ENCODE measurements around the gene SEMA6B. TPM values are rescaled to one million over a fixed set of nuclear protein-coding genes. Genes with fewer than 3 reads are reported as not detected.

SEMA6B gene
- total and polyA plus RNA-seq, 4 experiments from 2014 or later: 2.4 to 2.7 TPM; not detected in 2

DNA sequence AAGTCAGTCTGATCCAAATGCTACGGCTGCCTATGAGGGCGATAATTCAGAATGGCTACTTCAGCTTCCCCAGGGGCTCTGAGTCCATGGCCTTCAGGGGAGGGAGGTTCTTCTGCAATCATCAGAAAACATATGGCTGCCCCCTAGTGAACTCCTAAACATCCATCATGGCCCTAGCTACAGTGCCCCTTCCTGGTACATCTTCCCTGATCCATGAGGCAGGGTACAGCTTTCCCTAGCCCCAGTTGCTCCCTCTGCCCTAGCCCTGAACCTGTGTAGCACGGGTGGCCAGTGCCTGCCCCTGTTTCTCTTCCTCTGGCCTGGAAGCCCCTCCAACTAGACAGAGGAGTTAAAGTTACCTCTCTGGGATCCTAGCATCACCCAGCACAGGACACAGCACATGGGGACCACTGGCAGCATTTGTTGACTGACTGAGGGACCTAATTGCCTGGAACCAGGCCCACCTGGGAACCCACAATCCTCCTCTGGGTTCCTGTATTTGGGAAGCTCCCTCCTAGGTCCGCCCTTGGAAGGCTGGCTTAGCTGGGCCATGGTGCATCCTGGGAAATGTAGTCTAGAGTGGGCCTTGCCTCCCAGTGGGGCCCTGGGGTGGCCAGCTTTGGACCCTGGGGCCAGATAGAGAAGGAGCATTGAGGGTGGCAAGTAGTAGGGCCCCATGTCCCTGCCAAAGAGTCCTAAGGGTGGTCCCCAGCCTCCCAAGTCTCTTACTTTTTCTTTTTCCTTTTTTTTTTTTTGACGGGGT is 17.7 kb upstream of the SEMA6B start:
- H3K4me3 Mint-ChIP-seq: peak overlapping the region in 1 of 8 donors; percentile 48
- no peaks in the 10 kb centered on the region for H3K9me3 Mint-ChIP-seq
- CTCF ChIA-PET (ENCODE audit: partially characterized antibody): interaction anchor here (1.0 to 3.0 kb wide), 6 partner anchors 10 to 82 kb away, joined by 3 to 57 read pairs (median 6); no protein-coding TSS in a partner anchor
- no peak overlapping the region for H3K27ac Mint-ChIP-seq
- H3K27me3 Mint-ChIP-seq: peaks cover 24 to 36% of the 10 kb centered on the region in 2 donors
- no peak overlapping the region for H3K27ac ChIP-seq (ENCODE audit: low read depth, low read length)
- H3K36me3 ChIP-seq (ENCODE audit: insufficient read depth, low read length): no peaks in the 10 kb centered on the region
- no peaks in the 10 kb centered on the region for H3K36me3 Mint-ChIP-seq
- peaks cover 1 to 5% (median 4%) of the 10 kb centered on the region in 4 donors for H3K4me1 Mint-ChIP-seq
- DNase-seq: no peak
- intact Hi-C loops (cut with micrococcal nuclease): loop anchor here (5.0 kb wide), 1 partner anchor 215 kb away; the partner anchor contains the start of gene FEM1A
- H3K4me1 ChIP-seq (ENCODE audit: insufficient read depth, low read length): no peaks in the 10 kb centered on the region
- no peaks in the 10 kb centered on the region for H3K9me3 ChIP-seq (ENCODE audit: control insufficient read depth in 1 of 2, low read length in 2 of 2)
- POLR2A ChIA-PET (ENCODE audit: partially characterized antibody): no interaction called here
- H3K27me3 ChIP-seq (ENCODE audit: insufficient read depth, low read length): peaks cover 5% of the 10 kb centered on the region
- no peak overlapping the region for H3K4me3 ChIP-seq (ENCODE audit: low read length in 2 of 2)

- peak overlapping the region in 1 of 7 donors; percentile 66 for H3K27ac Mint-ChIP-seq
- peak; percentile 42 to 65 (median 52) for DNase-seq
- H3K9me3 Mint-ChIP-seq: no peaks in the 10 kb centered on the region
- Histone ChIP-seq H3K36me3 (ENCODE audit: insufficient read depth, low read length) (no peaks in the 10 kb centered on the region), H3K27me3 (ENCODE audit: insufficient read depth, low read length) (peaks cover 5% of the 10 kb centered on the region), H3K27ac (ENCODE audit: low read depth, low read length) (no peak overlapping the region), H3K4me1 (ENCODE audit: insufficient read depth, low read length) (no peaks in the 10 kb centered on the region), H3K4me3 (ENCODE audit: low read length in 2 of 2) (no peak overlapping the region), H3K9me3 (ENCODE audit: control insufficient read depth in 1 of 2, low read length in 2 of 2) (no peaks in the 10 kb centered on the region)
- H3K36me3 Mint-ChIP-seq: no peaks in the 10 kb centered on the region
- H3K4me1 Mint-ChIP-seq: peaks cover 0 to 1% (median under 1%) of the 10 kb centered on the region in 4 donors
- no peak overlapping the region for H3K4me3 Mint-ChIP-seq
- H3K27me3 Mint-ChIP-seq: peaks cover 20 to 32% of the 10 kb centered on the region in 2 donors
- ChIA-PET POLR2A (ENCODE audit: partially characterized antibody) (no interaction called here), CTCF (ENCODE audit: partially characterized antibody) (interaction anchor here (0.7 to 3.0 kb wide), 9 partner anchors 9 to 189 kb away, joined by 3 to 57 read pairs (median 3); no protein-coding TSS in a partner anchor)
- intact Hi-C loops (cut with micrococcal nuclease): loop anchor here (1.0 to 5.0 kb wide), 2 partner anchors 60 to 216 kb away; partner anchors contain the start of gene FEM1A
Measured at GRCh38 chr19:4576016-4576933, 16.8 kb upstream of the SEMA6B start.

DNA sequence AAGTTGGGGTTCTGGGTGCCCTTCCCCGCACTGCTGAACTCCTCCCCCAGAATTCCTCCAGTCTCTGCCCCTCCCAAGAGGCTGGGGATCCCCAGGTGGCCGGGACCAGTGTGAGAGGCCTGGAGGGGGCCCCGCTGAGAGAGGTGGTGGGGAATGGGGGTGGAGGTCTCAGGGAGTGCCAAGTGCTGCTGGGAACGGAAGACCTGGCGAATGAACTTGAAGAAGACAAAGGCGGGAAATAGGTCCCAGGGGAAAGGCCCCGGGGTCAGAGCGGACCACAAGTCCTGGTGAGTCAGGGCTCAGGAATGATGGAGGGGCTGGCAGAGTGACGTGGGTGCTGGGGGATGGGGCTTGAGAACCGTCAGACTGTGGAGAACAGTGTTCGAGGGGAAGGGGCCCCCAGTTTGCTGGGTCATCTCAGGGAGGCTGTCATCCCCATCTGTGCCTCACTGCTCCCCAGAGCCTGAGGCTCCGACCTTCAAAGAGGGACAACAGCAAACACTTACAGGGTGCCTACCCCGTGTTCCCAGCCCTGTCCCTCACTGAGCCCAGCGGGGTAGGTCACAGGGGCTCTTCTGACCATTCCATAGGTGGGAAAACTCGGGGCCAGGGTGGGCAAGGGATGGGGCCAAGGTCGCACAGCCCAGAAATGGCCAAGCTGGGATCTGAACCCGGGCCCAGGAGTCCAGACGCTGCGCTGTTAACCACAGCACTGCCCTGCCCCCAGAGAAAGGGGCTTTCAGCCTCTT is 16.0 kb upstream of the SEMA6B start:
- Histone ChIP-seq H3K36me3 (ENCODE audit: insufficient read depth, low read length) (no peaks in the 10 kb centered on the region), H3K27ac (ENCODE audit: low read depth, low read length) (no peak overlapping the region), H3K27me3 (ENCODE audit: insufficient read depth, low read length) (peaks cover 5% of the 10 kb centered on the region), H3K4me1 (ENCODE audit: insufficient read depth, low read length) (no peaks in the 10 kb centered on the region), H3K4me3 (ENCODE audit: low read length in 2 of 2) (no peak overlapping the region), H3K9me3 (ENCODE audit: control insufficient read depth in 1 of 2, low read length in 2 of 2) (no peaks in the 10 kb centered on the region)
- DNase-seq: no peak
- Mint-ChIP-seq H3K27me3 (peaks cover 20 to 32% of the 10 kb centered on the region in 2 donors), H3K4me1 (peaks cover 0 to 1% (median under 1%) of the 10 kb centered on the region in 4 donors), H3K36me3 (no peaks in the 10 kb centered on the region), H3K27ac (no peak overlapping the region), H3K4me3 (no peak overlapping the region), H3K9me3 (peaks cover 0 to 1% (median 0%) of the 10 kb centered on the region in 8 donors)
- intact Hi-C loops (cut with micrococcal nuclease): loop anchor here (1.0 to 5.0 kb wide), 2 partner anchors 61 to 217 kb away; partner anchors contain the start of gene FEM1A
- CTCF ChIA-PET (ENCODE audit: partially characterized antibody): interaction anchor here (0.9 to 3.0 kb wide), 6 partner anchors 14 to 188 kb away, joined by 3 to 57 read pairs (median 9); no protein-coding TSS in a partner anchor
- POLR2A ChIA-PET (ENCODE audit: partially characterized antibody): no interaction called here

- intact Hi-C loops (cut with micrococcal nuclease): no loop called here
- peaks cover 5% of the 10 kb centered on the region for H3K27me3 ChIP-seq (ENCODE audit: insufficient read depth, low read length)
- no peaks in the 10 kb centered on the region for H3K36me3 ChIP-seq (ENCODE audit: insufficient read depth, low read length)
- H3K27me3 Mint-ChIP-seq: peaks cover 11 to 22% of the 10 kb centered on the region in 2 donors
- CTCF ChIA-PET (ENCODE audit: partially characterized antibody): interaction anchor here (1.3 to 2.8 kb wide), 2 partner anchors 63 to 64 kb away, joined by 4 to 15 read pairs; no protein-coding TSS in a partner anchor
- POLR2A ChIA-PET (ENCODE audit: partially characterized antibody): no interaction called here
- no peak overlapping the region for H3K4me3 Mint-ChIP-seq
- H3K9me3 Mint-ChIP-seq: peaks cover 0 to 1% (median 0%) of the 10 kb centered on the region in 8 donors
- H3K4me3 ChIP-seq (ENCODE audit: low read length in 2 of 2): no peak overlapping the region
- DNase-seq: no peak
- H3K9me3 ChIP-seq (ENCODE audit: control insufficient read depth in 1 of 2, low read length in 2 of 2): no peaks in the 10 kb centered on the region
- H3K4me1 ChIP-seq (ENCODE audit: insufficient read depth, low read length): no peaks in the 10 kb centered on the region
- H3K36me3 Mint-ChIP-seq: no peaks in the 10 kb centered on the region
- H3K4me1 Mint-ChIP-seq: peaks cover 0 to 1% (median under 1%) of the 10 kb centered on the region in 4 donors
- no peak overlapping the region for H3K27ac ChIP-seq (ENCODE audit: low read depth, low read length)
- H3K27ac Mint-ChIP-seq: no peak overlapping the region
Measured at GRCh38 chr19:4573682-4574081, 14.2 kb upstream of the SEMA6B start.

DNA sequence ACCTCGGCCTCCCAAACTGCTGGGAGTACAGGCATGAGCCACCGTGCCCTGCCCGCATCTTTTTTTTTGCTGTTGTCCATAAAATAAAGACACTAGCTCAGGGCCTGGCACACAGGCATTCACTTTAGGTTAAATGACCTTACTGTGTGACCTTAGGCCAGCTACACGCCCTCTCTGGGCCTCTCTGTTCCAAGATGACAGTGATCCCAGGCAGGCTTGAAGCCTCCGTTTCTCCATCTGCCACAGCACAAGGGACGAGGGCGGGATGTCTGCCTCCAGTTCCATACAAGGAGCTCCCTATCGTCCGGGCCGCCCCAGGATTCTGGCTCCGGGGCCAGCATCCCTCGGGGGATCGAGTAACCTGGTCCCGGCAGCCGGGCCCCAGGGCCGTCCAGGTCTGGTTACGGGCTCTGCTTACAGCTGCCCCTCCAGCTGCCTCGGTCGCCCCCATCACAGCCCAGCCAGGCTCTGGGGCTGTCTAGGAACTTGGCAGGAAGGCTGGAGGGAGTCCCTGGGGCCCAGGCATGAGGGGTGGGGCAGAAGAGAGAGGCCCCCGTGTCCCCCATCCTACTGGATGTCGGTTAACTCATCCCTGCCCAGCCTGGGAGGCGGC is 11.9 kb upstream of the SEMA6B start:
- Histone ChIP-seq H3K9me3 (ENCODE audit: control insufficient read depth in 1 of 2, low read length in 2 of 2) (no peaks in the 10 kb centered on the region), H3K27me3 (ENCODE audit: insufficient read depth, low read length) (peaks cover 5% of the 10 kb centered on the region), H3K4me1 (ENCODE audit: insufficient read depth, low read length) (no peaks in the 10 kb centered on the region), H3K4me3 (ENCODE audit: low read length in 2 of 2) (no peak overlapping the region), H3K36me3 (ENCODE audit: insufficient read depth, low read length) (no peaks in the 10 kb centered on the region), H3K27ac (ENCODE audit: low read depth, low read length) (no peak overlapping the region)
- ChIA-PET CTCF (ENCODE audit: partially characterized antibody) (interaction anchor here (1.3 to 6.3 kb wide), 3 partner anchors 62 to 220 kb away, joined by 4 to 44 read pairs (median 14); partner anchors contain the start of gene FEM1A), POLR2A (ENCODE audit: partially characterized antibody) (no interaction called here)
- H3K4me1 Mint-ChIP-seq: peaks cover 0 to 1% (median 0%) of the 10 kb centered on the region in 4 donors
- peaks cover 5 to 16% of the 10 kb centered on the region in 2 donors for H3K27me3 Mint-ChIP-seq
- no peak overlapping the region for H3K4me3 Mint-ChIP-seq
- H3K27ac Mint-ChIP-seq: no peak overlapping the region
- intact Hi-C loops (cut with micrococcal nuclease): no loop called here
- H3K36me3 Mint-ChIP-seq: no peaks in the 10 kb centered on the region
- H3K9me3 Mint-ChIP-seq: peaks cover 0 to 3% (median 0%) of the 10 kb centered on the region in 8 donors
- no peak for DNase-seq

GRCh38 chr19:4570916-4571304 is 11.4 kb upstream of the SEMA6B start:
- Mint-ChIP-seq H3K9me3 (peaks cover 0 to 3% (median 0%) of the 10 kb centered on the region in 8 donors), H3K27ac (no peak overlapping the region), H3K27me3 (peaks cover 3 to 11% of the 10 kb centered on the region in 2 donors), H3K36me3 (no peaks in the 10 kb centered on the region), H3K4me3 (no peak overlapping the region), H3K4me1 (no peaks in the 10 kb centered on the region)
- no peaks in the 10 kb centered on the region for H3K4me1 ChIP-seq (ENCODE audit: insufficient read depth, low read length)
- no peaks in the 10 kb centered on the region for H3K9me3 ChIP-seq (ENCODE audit: control insufficient read depth in 1 of 2, low read length in 2 of 2)
- no peak overlapping the region for H3K4me3 ChIP-seq (ENCODE audit: low read length in 2 of 2)
- ChIA-PET CTCF (ENCODE audit: partially characterized antibody) (interaction anchor here (1.3 to 6.3 kb wide), 3 partner anchors 62 to 220 kb away, joined by 4 to 44 read pairs (median 14); partner anchors contain the start of gene FEM1A), POLR2A (ENCODE audit: partially characterized antibody) (no interaction called here)
- no peak for DNase-seq
- peaks cover 5% of the 10 kb centered on the region for H3K27me3 ChIP-seq (ENCODE audit: insufficient read depth, low read length)
- H3K27ac ChIP-seq (ENCODE audit: low read depth, low read length): no peak overlapping the region
- no peaks in the 10 kb centered on the region for H3K36me3 ChIP-seq (ENCODE audit: insufficient read depth, low read length)
- intact Hi-C loops (cut with micrococcal nuclease): no loop called here
